ENCODE results near the gene CRY2. TPM values are rescaled to one million over a fixed set of nuclear protein-coding genes. Genes with fewer than 3 reads are reported as not detected.

The CRY2 gene
- total RNA-seq, 6 experiments from 2014 or later = 12.5 to 16.4 (median 14.1) TPM

DNA sequence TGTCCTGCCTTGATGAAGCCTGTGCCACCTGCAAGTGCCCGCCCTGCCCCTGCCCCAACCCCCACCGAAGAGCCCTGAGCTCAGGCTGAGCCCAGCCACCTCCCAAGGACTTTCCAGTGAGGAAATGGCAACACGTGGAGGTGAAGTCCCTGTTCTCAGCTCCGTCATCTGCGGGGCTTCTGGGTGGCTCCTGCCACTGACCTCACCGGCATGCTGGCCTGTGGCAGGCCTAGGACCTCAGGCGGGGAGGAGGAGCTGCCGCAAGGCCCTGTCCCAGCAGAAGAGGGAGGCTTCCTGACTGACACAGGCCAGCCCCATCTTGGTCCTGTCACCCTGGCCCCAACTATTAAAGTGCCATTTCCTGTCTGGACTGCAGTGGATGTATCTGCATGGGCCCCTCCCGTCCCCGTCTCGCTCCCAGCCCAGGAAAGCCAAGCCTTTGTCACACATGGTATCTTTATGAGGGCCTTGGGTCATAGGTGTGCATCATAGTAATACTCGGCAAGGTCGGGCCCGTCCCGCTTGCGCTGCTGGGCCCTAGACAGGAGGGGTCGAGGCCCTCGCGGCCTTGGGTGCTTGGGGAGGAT is 58.9 kb downstream of the CRY2 start:
- no peak overlapping the region for H3K4me3 Mint-ChIP-seq

GRCh38 chr11:45906965-45907611 is 59.8 kb downstream of the CRY2 start, which contains the start of gene FREY1:
Gene FREY1 (minus strand): TSS chr11:45907271. CDS start chr11:45907245, 26 bp downstream.
- Mint-ChIP-seq H3K4me1 (ENCODE audit: low read depth) (peaks cover 6% of the 10 kb centered on the region; the same call in 1 of the 2 replicates), H3K4me3 (no peak within 1 kb of the TSS), H3K27ac (no peak within 1 kb of the TSS), H3K9me3 (no peaks in the 10 kb centered on the region), H3K27me3 (ENCODE audit: insufficient read depth) (no peaks in the 10 kb centered on the region; the same call in 1 of the 2 replicates), H3K36me3 (ENCODE audit: low read depth) (no peaks in the 10 kb centered on the region)
- no peak for DNase-seq
- TF ChIP-seq CTCF (IDR thresholded peaks at IDR 0.05) = no peak

More for the DNA sequence above, 58.9 kb downstream of the CRY2 start:
- no peak for DNase-seq
- Mint-ChIP-seq H3K36me3 (ENCODE audit: low read depth) (no peaks in the 10 kb centered on the region), H3K27ac (no peak overlapping the region), H3K9me3 (no peaks in the 10 kb centered on the region), H3K4me1 (ENCODE audit: low read depth) (peaks cover 6% of the 10 kb centered on the region; the same call in 1 of the 2 replicates), H3K27me3 (ENCODE audit: insufficient read depth) (peaks cover under 1% of the 10 kb centered on the region; the same call in 1 of the 2 replicates)
- no peak for TF ChIP-seq CTCF (IDR thresholded peaks at IDR 0.05)

DNA sequence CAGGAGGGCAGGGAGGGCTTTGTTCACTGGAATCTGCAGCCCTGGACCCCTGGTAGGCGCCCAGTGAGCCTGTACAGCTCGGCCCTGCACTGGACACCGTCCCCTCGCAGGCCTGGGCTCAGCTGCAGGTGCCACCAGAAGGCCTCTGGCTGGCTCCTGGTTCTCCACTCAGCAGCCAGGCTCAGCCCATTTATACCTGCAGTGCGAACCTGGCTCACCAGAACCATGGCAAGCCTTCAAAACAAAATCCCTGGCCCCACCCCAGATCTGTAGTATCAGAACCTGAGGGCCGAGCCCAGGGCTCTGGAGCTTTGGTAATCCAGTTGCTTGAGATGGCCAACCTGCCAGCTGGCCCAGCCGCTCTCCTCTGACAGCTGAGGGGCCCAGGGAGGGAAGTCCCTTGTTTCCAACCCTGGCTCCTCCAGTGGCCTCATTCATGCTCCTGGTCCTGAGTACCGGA is 60.7 kb downstream of the CRY2 start:
- H3K27ac Mint-ChIP-seq = no peak overlapping the region
- H3K36me3 Mint-ChIP-seq (ENCODE audit: low read depth) = no peaks in the 10 kb centered on the region
- H3K27me3 Mint-ChIP-seq (ENCODE audit: insufficient read depth) = no peaks in the 10 kb centered on the region; the same call in 1 of the 2 replicates
- no peak overlapping the region for H3K4me3 Mint-ChIP-seq
- no peak for DNase-seq
- H3K9me3 Mint-ChIP-seq = no peaks in the 10 kb centered on the region
- peaks cover 6% of the 10 kb centered on the region; the same call in 1 of the 2 replicates for H3K4me1 Mint-ChIP-seq (ENCODE audit: low read depth)
- no peak for TF ChIP-seq CTCF (IDR thresholded peaks at IDR 0.05)

- Mint-ChIP-seq H3K4me3 (no peak overlapping the region), H3K36me3 (ENCODE audit: low read depth) (no peaks in the 10 kb centered on the region), H3K27ac (no peak overlapping the region), H3K4me1 (ENCODE audit: low read depth) (peaks cover 6% of the 10 kb centered on the region; the same call in 1 of the 2 replicates), H3K27me3 (ENCODE audit: insufficient read depth) (no peaks in the 10 kb centered on the region; the same call in 1 of the 2 replicates), H3K9me3 (no peaks in the 10 kb centered on the region)
- no peak for DNase-seq
- no peak for TF ChIP-seq CTCF (IDR thresholded peaks at IDR 0.05)
Observed at GRCh38 chr11:45909594-45910475, 62.6 kb downstream of the CRY2 start.

DNA sequence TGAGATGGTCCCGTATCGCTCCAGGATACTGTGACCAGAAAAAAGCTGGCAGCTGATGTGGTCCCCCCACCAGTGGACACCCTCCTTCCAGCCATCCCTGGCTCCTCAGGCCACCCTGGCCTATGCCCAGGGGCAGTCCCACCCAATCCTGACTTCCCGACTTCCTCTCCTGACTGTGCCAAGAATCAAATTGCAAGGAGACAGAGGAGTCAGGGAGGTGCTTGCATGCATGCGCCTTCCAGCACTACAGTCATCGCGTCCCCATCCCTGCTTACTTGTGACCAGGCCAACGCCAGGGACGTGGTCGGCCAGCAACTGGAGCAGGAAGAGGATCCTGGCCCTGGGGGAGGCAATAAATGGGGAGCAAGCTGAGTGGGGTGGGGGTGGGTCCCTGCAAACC is 63.3 kb downstream of the CRY2 start:
- Mint-ChIP-seq H3K9me3 (no peaks in the 10 kb centered on the region), H3K27me3 (ENCODE audit: insufficient read depth) (no peaks in the 10 kb centered on the region; the same call in 1 of the 2 replicates), H3K4me3 (no peak overlapping the region), H3K4me1 (ENCODE audit: low read depth) (peaks cover 6% of the 10 kb centered on the region; the same call in 1 of the 2 replicates), H3K36me3 (ENCODE audit: low read depth) (no peaks in the 10 kb centered on the region), H3K27ac (no peak overlapping the region)
- TF ChIP-seq CTCF (IDR thresholded peaks at IDR 0.05) = no peak
- DNase-seq = no peak
